Fibroblast of mammary gland (primary cell): ENCODE measurements around the gene CRYAB.
"Not testable (repeated sequence)": the region's sequence is repeated elsewhere in the genome, so short reads cannot be mapped to it uniquely, and the experiment has no call there.

ENCODE experiments used
- DNase-seq: peaks from one replicate; pipeline ENCODE4 v3.0.0-alpha.2; 2010; ENCODE audit warnings: low read depth
- H3K4me3 ChIP-seq: 2 replicates; pipeline ENCODE4 v1.5.1; 2011; ENCODE audit warnings: low read depth, mild to moderate bottlenecking, low read length, moderate library complexity; ENCODE audit not compliant: control insufficient read depth
- TF ChIP-seq, protein P1 (sequence below): conservative IDR thresholded peaks from 2 replicates; pipeline ENCODE4 v1.5.1; 2011; ENCODE audit warnings: low read depth, low read length, inconsistent platforms; ENCODE audit not compliant: control insufficient read depth, insufficient read depth

The CRYAB gene

DNA sequence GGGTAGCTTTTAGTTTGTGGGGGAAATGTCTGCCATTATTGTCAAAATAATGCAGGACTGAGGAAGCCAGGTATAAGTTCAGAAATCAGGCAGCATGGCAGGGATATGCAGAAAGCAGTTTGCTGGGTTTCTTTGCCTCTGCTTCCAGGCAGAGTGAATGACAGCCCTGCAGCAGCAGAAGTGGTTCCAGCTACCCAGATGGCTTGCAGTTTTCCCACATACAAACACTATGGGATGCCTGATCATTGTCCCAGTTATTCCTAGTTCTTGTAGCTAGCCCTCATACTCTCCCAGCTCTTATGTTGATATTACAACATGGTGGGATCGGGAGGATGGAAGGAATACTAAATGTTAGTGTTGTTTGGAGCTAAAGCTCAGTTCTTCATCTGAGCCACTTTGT is 22.7 kb upstream of the CRYAB start:
- H3K4me3 ChIP-seq: no peak overlapping the region
- no peak for DNase-seq
- TF ChIP-seq, protein P1, sequence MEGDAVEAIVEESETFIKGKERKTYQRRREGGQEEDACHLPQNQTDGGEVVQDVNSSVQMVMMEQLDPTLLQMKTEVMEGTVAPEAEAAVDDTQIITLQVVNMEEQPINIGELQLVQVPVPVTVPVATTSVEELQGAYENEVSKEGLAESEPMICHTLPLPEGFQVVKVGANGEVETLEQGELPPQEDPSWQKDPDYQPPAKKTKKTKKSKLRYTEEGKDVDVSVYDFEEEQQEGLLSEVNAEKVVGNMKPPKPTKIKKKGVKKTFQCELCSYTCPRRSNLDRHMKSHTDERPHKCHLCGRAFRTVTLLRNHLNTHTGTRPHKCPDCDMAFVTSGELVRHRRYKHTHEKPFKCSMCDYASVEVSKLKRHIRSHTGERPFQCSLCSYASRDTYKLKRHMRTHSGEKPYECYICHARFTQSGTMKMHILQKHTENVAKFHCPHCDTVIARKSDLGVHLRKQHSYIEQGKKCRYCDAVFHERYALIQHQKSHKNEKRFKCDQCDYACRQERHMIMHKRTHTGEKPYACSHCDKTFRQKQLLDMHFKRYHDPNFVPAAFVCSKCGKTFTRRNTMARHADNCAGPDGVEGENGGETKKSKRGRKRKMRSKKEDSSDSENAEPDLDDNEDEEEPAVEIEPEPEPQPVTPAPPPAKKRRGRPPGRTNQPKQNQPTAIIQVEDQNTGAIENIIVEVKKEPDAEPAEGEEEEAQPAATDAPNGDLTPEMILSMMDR: no peak

DNA sequence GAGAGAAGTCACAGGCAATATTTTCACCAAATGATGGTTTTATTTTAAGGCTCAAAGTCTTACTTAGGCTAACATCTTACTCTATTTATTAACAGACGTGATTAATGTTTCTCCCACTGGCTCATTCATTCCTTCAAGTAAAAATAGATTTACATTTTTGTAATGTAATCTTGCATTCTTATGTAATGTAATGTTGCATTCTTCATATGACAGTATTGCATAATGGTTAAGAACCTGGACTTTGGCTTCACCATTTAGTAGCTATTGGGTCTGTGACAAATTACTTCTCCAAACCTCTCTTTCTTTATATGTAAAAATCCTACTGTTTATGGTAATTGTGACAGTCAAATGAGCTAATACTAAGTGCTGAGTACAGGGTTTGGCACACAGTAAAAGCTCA is 22.3 kb upstream of the CRYAB start:
- no peak for DNase-seq
- H3K4me3 ChIP-seq: no peak overlapping the region
- TF ChIP-seq, protein P1: no peak

DNA sequence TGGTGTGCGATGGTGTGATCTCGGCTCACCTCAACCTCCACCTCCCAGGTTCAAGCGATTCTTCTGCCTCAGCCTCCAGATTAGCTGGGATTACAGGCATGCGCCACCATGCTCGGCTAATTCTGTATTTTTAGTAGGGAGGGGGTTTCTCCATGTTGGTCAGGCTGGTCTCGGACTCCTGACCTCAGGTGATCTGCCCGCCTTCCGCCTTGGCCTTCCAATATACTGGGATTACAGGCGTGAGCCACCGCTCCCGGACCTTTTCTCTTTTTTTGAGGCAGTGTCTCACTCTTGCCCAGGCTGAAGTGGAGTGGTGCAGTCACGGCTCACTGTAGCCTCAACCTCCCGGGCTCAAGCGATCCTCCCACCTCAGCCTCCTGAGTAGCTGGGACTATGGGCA is 21.6 kb upstream of the CRYAB start:
- not testable (repeated sequence) for DNase-seq, H3K4me3 ChIP-seq

DNA sequence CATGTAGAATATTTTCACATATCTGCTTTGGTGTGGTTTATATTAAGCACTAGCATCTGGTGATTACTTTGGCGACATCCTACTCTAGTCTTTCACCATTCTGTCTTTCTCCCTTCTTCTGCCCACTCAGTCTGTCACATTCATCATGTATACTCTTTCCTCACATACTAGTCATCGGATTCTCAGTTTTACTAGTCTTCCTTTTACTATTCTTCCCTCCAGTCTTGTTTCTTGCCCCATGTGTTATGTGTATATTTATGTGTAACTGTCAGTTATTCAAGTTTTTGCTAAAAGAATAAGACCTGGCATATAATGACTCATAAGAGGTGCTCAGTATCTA is 21.0 kb upstream of the CRYAB start:
- peak; percentile 81 for DNase-seq

DNA sequence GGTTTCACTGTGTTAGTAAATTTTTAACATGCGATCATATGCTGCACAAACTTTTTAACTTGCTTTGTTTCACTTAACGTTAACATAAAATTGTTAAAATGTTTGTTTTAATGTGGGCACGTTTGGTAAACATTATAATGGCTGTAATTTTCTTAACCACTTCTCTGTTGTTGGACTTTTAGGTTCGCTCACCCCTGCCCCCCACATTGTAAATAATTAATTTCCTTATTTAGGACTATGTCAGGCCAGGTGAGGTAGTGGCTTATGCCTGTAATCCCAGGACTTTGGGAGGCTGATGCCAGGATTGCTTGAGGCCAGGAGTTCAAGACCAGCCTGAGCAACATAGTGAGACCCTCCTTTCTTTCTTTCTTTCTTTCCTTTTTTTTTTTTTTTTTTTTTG is 18.9 kb upstream of the CRYAB start:
- no peak for DNase-seq
- TF ChIP-seq, protein P1: no peak
- H3K4me3 ChIP-seq: no peak overlapping the region

More for the DNA sequence above, 21.0 kb upstream of the CRYAB start:
- TF ChIP-seq, protein P1: no peak
- H3K4me3 ChIP-seq: no peak overlapping the region

DNA sequence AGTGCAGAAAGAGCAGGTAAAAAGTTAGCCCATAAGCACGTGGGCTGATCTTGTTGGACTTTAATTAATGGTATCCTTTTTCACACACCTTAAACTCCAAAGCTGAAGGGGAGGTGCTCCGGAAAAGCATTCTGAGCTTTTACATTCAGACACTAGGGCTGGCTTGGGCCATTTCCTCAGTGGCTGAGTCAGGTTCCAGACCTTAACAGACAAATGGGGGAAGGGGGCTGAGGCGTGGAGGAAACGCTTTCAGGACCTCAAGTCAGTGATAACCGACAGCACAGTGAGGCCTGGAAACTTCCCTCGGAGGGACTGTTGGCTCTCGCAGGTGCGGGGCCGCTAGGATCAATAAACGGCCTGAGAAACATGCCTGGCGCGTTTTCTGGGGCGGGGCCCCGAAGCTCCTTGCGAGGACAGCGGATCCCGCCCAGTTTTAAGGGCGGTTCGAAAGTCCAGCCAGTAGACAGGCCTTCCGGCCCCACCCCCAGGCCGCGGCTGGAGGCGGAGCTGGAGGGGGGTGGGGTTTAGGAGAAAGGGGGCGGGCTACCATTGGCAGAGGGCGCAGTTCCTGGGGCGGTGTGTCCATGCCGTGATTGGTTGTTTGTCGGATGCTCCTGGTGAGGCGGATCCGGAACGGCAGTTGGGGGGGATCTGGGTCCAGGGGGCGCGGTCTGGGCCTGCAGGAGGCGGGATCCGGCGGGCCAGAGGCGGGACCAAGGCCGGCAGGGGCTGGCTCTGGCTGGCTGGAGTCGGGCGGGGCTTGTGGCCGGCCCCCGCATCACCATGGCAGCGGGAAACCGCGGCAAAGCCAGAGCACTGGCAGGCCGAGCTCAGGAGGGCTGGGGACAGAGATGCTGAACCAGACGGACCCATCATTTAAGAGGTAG is 15.2 kb upstream of the CRYAB start:
- TF ChIP-seq, protein P1: peak; percentile 13
- peak; percentile 94 for DNase-seq
- H3K4me3 ChIP-seq: peak overlapping the region; percentile 59

DNA sequence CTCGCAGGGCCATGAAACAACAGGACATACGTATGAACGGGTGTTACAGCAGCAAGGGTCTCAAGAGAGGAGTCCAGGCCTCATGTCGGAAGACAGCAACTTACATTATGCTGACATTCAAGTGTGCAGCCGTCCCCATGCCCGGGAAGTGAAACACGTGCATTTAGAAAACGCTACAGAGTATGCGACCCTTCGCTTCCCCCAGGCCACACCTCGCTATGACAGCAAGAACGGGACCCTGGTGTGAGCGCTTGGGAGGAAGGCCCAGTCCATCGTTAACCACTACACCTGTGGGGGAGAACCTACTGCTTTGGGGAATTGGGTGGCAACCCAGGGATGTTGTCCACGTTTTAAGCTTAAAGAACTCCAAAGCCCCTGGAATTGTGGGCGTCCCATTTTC is 14.4 kb upstream of the CRYAB start:
- H3K4me3 ChIP-seq: no peak overlapping the region
- TF ChIP-seq, protein P1: no peak
- DNase-seq: no peak
